ENCODE measurements around the gene KCNC4.

KCNC4 gene

GRCh38 chr1:110209715-110210603 is at the start of gene KCNC4:
TSS of gene KCNC4 (plus strand) at chr1:110210314. CDS start at chr1:110211500, 1,186 bp downstream.
- DNase-seq: peak; percentile 88

- no peak for DNase-seq
Observed at GRCh38 chr1:110160538-110161100, 49.5 kb upstream of the KCNC4 start.

- DNase-seq: no peak
Observed at GRCh38 chr1:110161165-110161564, 48.9 kb upstream of the KCNC4 start.

DNA sequence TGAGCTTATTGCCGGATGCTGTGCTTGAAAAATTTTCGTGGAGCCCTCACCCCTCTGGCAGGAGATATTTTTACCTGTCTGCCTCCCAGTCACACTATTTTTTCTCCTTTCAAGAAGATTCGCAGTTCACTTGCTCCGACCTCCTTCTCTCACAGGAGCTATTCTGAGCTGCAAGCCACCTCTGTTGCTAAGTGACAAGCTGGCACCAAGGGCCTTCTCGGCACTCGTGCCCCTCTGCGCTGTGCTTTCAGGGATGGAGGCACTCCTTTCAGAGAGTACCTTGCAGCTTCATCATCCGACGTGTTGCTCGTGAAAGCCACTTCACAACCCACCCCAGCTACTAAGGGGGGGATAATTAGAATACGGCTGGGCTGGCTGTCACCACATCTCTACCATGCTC is 48.3 kb upstream of the KCNC4 start:
- DNase-seq: no peak

DNA sequence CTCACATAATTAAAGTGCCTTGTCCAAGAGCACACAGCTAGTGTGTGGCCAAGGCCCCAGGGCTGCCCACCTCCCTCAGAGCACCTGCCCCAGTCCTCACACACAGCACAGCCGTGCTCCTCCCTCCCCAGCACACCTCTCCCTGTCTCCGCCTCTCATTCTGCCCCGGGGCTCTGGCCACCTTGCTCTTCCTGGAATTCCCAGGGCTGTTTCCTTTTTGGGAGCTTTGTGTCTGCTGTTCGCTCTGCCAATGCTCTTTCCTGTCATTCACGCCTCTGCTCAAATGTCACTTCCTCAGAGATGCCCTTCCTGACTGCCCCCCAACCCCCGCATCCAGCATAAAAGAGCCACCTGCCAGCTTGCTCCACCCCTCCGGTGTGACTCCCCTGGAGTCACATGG is 46.5 kb upstream of the KCNC4 start:
- DNase-seq: no peak

GRCh38 chr1:110164725-110165350 is 45.3 kb upstream of the KCNC4 start:
- no peak for DNase-seq

- DNase-seq: no peak
Observed at GRCh38 chr1:110165761-110166231, 44.3 kb upstream of the KCNC4 start.

DNA sequence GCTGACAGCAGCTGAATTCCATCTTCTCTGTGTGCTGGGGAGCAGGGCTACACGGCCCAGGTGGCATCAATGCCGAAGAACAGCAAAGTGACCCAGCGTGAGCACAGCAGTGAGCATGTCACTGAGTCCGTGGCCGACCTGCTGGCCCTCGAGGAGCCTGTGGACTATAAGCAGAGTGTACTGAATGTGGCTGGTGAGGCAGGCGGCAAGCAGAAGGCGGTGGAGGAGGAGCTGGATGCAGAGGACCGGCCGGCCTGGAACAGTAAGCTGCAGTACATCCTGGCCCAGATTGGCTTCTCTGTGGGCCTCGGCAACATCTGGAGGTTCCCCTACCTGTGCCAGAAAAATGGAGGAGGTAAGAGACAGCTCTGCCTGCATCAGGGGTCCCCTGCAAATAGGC is 43.3 kb upstream of the KCNC4 start:
- no peak for DNase-seq

- DNase-seq: no peak
Observed at GRCh38 chr1:110170766-110171733, 39.1 kb upstream of the KCNC4 start.

- no peak for DNase-seq
Observed at GRCh38 chr1:110172001-110172400, 38.1 kb upstream of the KCNC4 start.

- no peak for DNase-seq
Observed at GRCh38 chr1:110173466-110174105, 36.5 kb upstream of the KCNC4 start.

DNA sequence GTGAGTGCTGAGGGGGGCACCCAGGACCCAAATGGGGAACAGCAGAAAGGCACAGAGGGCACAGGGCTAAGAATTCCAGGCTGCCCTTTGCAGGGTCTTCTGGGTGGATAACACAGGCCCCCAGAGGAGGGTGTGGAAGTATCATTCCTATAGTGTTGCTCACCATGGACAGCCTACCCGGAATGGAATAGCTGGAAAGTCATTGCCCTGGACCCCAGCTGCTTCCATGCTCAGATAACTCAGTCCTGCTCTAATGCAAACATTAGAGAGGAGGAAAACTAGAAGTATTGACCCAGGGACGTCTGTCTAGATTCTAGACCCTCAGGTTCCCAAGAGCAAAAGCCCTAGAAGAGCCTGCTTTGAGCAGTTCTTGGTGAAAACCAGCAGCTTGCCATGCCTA is 35.2 kb upstream of the KCNC4 start:
- no peak for DNase-seq

DNA sequence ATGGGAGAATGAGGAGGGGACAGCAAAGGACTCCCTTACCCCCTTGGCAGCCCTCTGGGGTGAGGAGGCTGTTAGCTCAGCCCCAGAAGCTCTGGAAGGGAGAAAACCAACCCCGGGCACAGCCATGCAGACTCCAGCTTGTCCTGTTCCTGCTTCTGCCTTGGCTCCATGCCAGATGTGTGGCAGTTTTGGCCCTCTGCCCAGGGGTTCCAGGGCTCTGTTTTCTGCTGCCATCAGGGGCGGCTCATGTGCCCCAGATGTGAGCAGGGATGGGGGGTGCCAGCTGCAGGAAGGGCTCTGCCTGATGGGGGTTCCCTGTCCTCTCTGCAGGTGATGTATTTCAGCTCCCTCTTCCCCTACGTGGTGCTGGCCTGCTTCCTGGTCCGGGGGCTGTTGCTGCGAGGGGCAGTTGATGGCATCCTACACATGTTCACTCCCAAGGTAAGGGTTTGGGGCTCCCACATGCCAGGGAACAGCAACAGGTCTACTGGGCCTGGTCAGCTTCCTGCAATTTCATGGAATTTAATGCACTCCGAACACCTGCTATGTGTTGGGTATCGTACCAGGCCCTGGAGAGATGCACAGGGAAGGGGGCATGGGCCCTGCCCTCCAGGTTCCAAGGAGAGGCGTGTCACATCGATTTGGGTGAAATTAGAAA is 33.7 kb upstream of the KCNC4 start:
- DNase-seq: peak; percentile 72

DNA sequence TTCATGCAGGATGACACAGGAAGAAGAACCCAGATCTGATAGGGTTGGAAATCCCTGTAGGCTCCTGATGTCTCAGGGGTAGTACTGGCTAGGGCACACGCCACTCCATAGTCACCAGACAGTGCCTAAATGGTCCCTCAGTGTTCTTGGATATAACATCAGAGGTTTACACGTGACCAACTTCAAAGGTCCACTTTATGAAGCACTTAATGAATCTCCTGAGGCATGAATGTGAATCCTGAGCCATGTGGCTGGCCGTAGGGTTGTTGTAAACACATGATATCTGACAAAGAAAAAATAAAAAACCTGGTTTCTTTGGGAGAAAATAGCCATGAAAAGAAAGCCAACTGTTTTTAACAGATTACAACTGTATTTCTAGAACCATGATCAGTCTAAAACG is 32.3 kb upstream of the KCNC4 start:
- no peak for DNase-seq

DNA sequence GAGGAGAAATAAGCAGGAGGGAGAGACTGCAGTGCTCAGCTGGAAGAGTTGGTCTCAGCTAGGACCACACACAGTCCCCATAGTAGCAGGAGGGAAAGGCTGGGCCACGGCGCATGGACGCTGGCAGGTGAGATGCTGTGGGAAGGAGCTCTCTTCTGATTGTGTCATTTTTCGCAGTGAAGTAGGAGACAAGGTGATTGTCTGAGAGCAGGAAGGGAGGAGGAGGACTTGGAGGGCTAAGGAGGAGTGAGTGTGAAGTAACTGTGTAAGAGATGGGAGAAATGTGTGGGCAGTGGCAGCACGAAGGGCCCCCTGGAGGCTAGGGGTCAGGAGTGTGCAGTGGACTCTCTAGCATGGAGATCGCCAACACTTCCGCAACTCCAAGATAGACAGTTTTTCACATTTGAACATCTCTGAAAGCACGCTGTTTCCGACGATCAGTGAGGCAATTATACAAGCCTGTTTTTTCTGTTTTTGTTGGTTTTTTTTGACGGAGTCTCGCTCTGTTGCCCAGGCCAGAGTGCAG is 26.4 kb upstream of the KCNC4 start:
- DNase-seq: no peak

DNA sequence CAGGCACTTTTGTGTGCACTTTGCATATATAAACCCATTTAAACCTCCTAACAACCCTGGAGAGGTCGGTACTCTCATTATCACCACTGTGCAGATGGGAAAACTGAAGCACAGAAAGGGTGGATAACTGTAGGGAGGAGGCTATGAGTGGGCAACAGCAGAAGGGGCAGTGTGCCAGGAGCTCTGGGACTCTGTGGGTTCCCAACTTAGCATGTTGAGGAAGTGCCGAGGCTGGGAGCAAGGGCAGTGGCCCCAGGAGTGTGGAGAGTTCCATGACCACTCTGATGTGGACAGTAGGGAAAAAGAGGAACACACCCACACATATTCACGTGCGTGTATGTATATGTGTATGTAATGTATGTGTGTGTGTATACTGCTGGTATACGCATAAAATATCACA is 25.7 kb upstream of the KCNC4 start:
- peak; percentile 62 for DNase-seq

DNA sequence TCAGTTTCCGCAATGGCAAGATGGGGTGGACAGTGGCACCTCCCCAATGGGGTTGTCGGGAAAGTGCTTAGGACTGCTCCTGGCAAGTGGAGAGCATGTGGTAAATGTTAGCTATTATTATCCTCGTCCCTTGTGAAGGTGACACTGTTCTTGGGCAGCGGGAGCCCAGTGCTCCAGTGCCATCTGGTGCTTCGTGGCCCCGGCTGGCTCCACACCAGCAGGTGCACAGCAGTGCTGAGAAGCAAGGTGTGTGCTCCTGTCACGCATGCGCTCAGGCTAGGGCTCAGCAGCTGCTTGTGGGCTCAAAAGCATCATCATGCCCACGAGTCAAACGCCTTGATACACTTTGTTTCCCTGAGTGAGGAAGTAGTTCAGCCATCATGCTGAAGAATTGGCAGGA is 24.9 kb upstream of the KCNC4 start:
- no peak for DNase-seq

DNA sequence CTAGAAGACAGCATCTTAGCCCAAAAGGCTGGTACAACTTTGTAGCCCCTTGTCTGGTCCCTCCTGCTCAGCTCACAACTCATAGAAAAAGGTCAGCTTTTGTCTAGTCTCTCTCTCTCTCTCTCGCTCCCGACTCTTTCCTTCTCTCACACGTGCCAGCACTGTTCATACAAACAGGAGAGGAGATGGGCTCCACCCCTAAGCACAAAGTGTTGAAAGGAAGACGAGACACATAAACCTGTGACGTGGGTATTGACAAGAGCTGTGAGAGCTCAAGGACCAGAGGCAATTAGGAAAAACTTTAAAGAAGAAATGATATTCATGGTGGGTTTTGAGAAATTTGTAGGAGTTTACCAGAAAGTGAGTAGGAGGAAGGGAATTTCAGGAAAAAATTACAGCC is 23.6 kb upstream of the KCNC4 start:
- no peak for DNase-seq

- DNase-seq: no peak
Observed at GRCh38 chr1:110187139-110187890, 22.8 kb upstream of the KCNC4 start.

- no peak for DNase-seq
Observed at GRCh38 chr1:110188035-110188618, 22.0 kb upstream of the KCNC4 start.

Measured in hematopoietic multipotent progenitor cell treated with erythropoietin and hydrocortisone succinate and interleukin-3 and kit ligand, for 6 days (in vitro differentiated cells).